Fibroblast of lung (primary cell): ENCODE measurements around the gene TBC1D5. TPM values are rescaled to one million over a fixed set of nuclear protein-coding genes. Genes with fewer than 3 reads are reported as not detected.

ENCODE experiments used
- DNase-seq, 2 donors: peaks; one replicate each; pipeline versions ENCODE4 v3.0.0 to v3.0.0-alpha.2; 2010; ENCODE audit warnings: low read depth in 2 of 2
- H2AFZ ChIP-seq: 2 replicates; pipeline ENCODE4 v1.5.1; 2012; ENCODE audit warnings: low read length, control low read depth, inconsistent platforms
- H3K27ac ChIP-seq: 2 replicates; pipeline ENCODE4 v1.5.1; 2011; ENCODE audit warnings: low read length, control low read depth; ENCODE audit not compliant: insufficient read depth
- H3K27me3 ChIP-seq: 2 replicates; pipeline ENCODE4 v1.5.1; 2011; ENCODE audit warnings: mild to moderate bottlenecking, low read length; ENCODE audit not compliant: control insufficient read depth, insufficient read depth
- H3K36me3 ChIP-seq: 2 replicates; pipeline ENCODE4 v1.5.1; 2011; ENCODE audit warnings: low read length; ENCODE audit not compliant: control insufficient read depth, insufficient read depth
- H3K4me1 ChIP-seq: 2 replicates; pipeline ENCODE4 v1.5.1; 2011; ENCODE audit warnings: low read length; ENCODE audit not compliant: control insufficient read depth, insufficient read depth; ENCODE audit errors: extremely low read depth
- H3K4me2 ChIP-seq: 2 replicates; pipeline ENCODE4 v1.5.1; 2011; ENCODE audit warnings: low read length, control low read depth; ENCODE audit not compliant: insufficient read depth; ENCODE audit errors: extremely low read depth
- H3K4me3 ChIP-seq, 4 experiments: fragments of 200-600 bp in 1 of 4; sonication (generic) in 1 of 4; replicated peaks in 1 of 4; 2 replicates each; pipeline ENCODE4 v1.5.1; 2011 to 2016; ENCODE audit warnings: low read length in 4 of 4, low read depth in 3 of 4, mild to moderate bottlenecking in 3 of 4, control low read depth in 2 of 4, inconsistent platforms in 1 of 4, mixed read lengths in 1 of 4; ENCODE audit not compliant: insufficient read depth in 1 of 4; ENCODE audit errors: control extremely low read depth in 1 of 4
- H3K79me2 ChIP-seq: 2 replicates; pipeline ENCODE4 v1.5.1; 2012; ENCODE audit warnings: mild to moderate bottlenecking, low read length, inconsistent platforms; ENCODE audit not compliant: control insufficient read depth, insufficient read depth
- H3K9ac ChIP-seq: 2 replicates; pipeline ENCODE4 v1.5.1; 2011; ENCODE audit warnings: mild to moderate bottlenecking, low read length, control low read depth; ENCODE audit not compliant: insufficient read depth
- H3K9me3 ChIP-seq: 2 replicates; pipeline ENCODE4 v1.5.1; 2012; ENCODE audit warnings: low read depth, low read length; ENCODE audit not compliant: control insufficient read depth, insufficient read depth
- H4K20me1 ChIP-seq: 2 replicates; pipeline ENCODE4 v1.5.1; 2011; ENCODE audit warnings: low read length; ENCODE audit not compliant: control insufficient read depth, insufficient read depth; ENCODE audit errors: extremely low read depth
- CTCF ChIP-seq, 2 donors: IDR thresholded peaks in 1 of 2; conservative IDR thresholded peaks in 1 of 2; 1 replicate in 1 of 2; 2 replicates in 1 of 2; pipeline ENCODE4 v1.5.1; 2011 to 2012; ENCODE audit warnings: low read length in 2 of 2, control low read depth in 1 of 2, inconsistent platforms in 1 of 2, low read depth in 1 of 2, mild to moderate bottlenecking in 1 of 2
- EZH2 ChIP-seq: IDR thresholded peaks from 2 replicates; pipeline ENCODE4 v1.5.1; 2012; ENCODE audit warnings: low read length, control low read depth, mild to moderate bottlenecking; ENCODE audit errors: missing control alignments
- polyA plus RNA-seq, 2 donors: library from polyadenylated mRNA; depleted of rRNA in 1 of 2; stranded (reverse) in 1 of 2; unstranded in 1 of 2; fragments of >200 nt; gene quantifications; 2 replicates each; pipeline ENCODE4 v1.2.1, GENCODE V29; 2011 to 2012; ENCODE audit warnings: missing spikeins in 1 of 2
- total RNA-seq: library from RNA; depleted of rRNA; stranded (reverse); fragments of >200 nt; gene quantifications from 2 replicates; pipeline ENCODE4 v1.2.1, GENCODE V29; 2014

Gene TBC1D5
- total and polyA plus RNA-seq, 2 donors (not counting 1 experiment from before 2014, with no cell fraction given), result 43.6 to 129 TPM

GRCh38 chr3:17724122-17724521 is 18.3 kb downstream of the TBC1D5 start:
- H3K4me2 ChIP-seq, result no peak overlapping the region

GRCh38 chr3:17717411-17717810 is 25.0 kb downstream of the TBC1D5 start:
- Histone ChIP-seq H3K9ac (no peak overlapping the region), H3K4me2 (no peak overlapping the region), H3K4me1 (no peaks in the 10 kb centered on the region), H3K27me3 (no peaks in the 10 kb centered on the region), H2AFZ (no peak overlapping the region), H3K27ac (no peak overlapping the region), H3K4me3 (no peak overlapping the region), H3K36me3 (no peaks in the 10 kb centered on the region), H3K9me3 (no peaks in the 10 kb centered on the region), H3K79me2 (no peaks in the 10 kb centered on the region), H4K20me1 (no peaks in the 10 kb centered on the region)
- DNase-seq, result no peak
- TF ChIP-seq EZH2 (no peak), CTCF (conservative IDR thresholded peaks at IDR 0.05 in 1 of 2, IDR thresholded peaks at IDR 0.05 in 1 of 2; ENCODE audit: low read depth in 1 of 2, low read length in 2 of 2) (no peak)

More at GRCh38 chr3:17724122-17724521, 18.3 kb downstream of the TBC1D5 start:
- H4K20me1 ChIP-seq, result no peaks in the 10 kb centered on the region
- no peaks in the 10 kb centered on the region for H3K9me3 ChIP-seq
- H3K27ac ChIP-seq, result no peak overlapping the region
- no peak overlapping the region for H3K9ac ChIP-seq
- H3K4me1 ChIP-seq, result no peaks in the 10 kb centered on the region
- TF ChIP-seq EZH2 (no peak), CTCF (conservative IDR thresholded peaks at IDR 0.05 in 1 of 2, IDR thresholded peaks at IDR 0.05 in 1 of 2; ENCODE audit: low read depth in 1 of 2, low read length in 2 of 2) (no peak)
- no peaks in the 10 kb centered on the region for H3K27me3 ChIP-seq
- H3K36me3 ChIP-seq, result no peaks in the 10 kb centered on the region
- no peak overlapping the region for H3K4me3 ChIP-seq
- no peak overlapping the region for H2AFZ ChIP-seq
- no peak for DNase-seq
- no peaks in the 10 kb centered on the region for H3K79me2 ChIP-seq

- no peaks in the 10 kb centered on the region for H3K4me1 ChIP-seq
- H2AFZ ChIP-seq, result no peak overlapping the region
- H3K79me2 ChIP-seq, result no peaks in the 10 kb centered on the region
- H3K9ac ChIP-seq, result no peak overlapping the region
- TF ChIP-seq EZH2, result no peak
- H3K4me3 ChIP-seq, result no peak overlapping the region
- DNase-seq, result no peak
- no peaks in the 10 kb centered on the region for H4K20me1 ChIP-seq
- H3K9me3 ChIP-seq, result no peaks in the 10 kb centered on the region
- no peaks in the 10 kb centered on the region for H3K27me3 ChIP-seq
- no peaks in the 10 kb centered on the region for H3K36me3 ChIP-seq
- no peak overlapping the region for H3K4me2 ChIP-seq
- H3K27ac ChIP-seq, result no peak overlapping the region
Measured at GRCh38 chr3:17714473-17714872, 28.0 kb downstream of the TBC1D5 start.
